Endothelial cell (in vitro differentiated cells): ENCODE data around the gene NSFL1C. TPM values are rescaled to one million over a fixed set of nuclear protein-coding genes. Genes with fewer than 3 reads are reported as not detected.

Experiments
- DNase-seq: peaks from one replicate; pipeline ENCODE4 v3.0.0; 2021; ENCODE audit warnings: low spot score
- H3K27ac Mint-ChIP-seq: one replicate; pipeline ENCODE4 v1.8.0; 2021; ENCODE audit warnings: mixed read lengths, inconsistent platforms; ENCODE audit not compliant: unreplicated experiment
- H3K27me3 Mint-ChIP-seq: one replicate; pipeline ENCODE4 v1.8.0; 2021; ENCODE audit warnings: mild to moderate bottlenecking, moderate library complexity, mixed read lengths, inconsistent platforms; ENCODE audit not compliant: unreplicated experiment
- H3K36me3 Mint-ChIP-seq: one replicate; pipeline ENCODE4 v1.8.0; 2021; ENCODE audit warnings: mild to moderate bottlenecking, low read depth, mixed read lengths, inconsistent platforms; ENCODE audit not compliant: unreplicated experiment
- H3K4me1 Mint-ChIP-seq: one replicate; pipeline ENCODE4 v1.8.0; 2021; ENCODE audit warnings: mild to moderate bottlenecking, mixed read lengths, inconsistent platforms; ENCODE audit not compliant: unreplicated experiment
- H3K4me3 Mint-ChIP-seq: one replicate; pipeline ENCODE4 v1.8.0; 2021; ENCODE audit warnings: mild to moderate bottlenecking, mixed read lengths, inconsistent platforms; ENCODE audit not compliant: unreplicated experiment
- H3K9me3 Mint-ChIP-seq: one replicate; pipeline ENCODE4 v1.8.0; 2021; ENCODE audit warnings: mixed read lengths, inconsistent platforms; ENCODE audit not compliant: unreplicated experiment
- total RNA-seq: library from RNA; stranded (reverse); fragmentation: NEBNext Ultra II Directional; extraction: Animal tissue kit (Norgen Biotek cat#: 25700); gene quantifications from one replicate; pipeline ENCODE4 v1.2.1, GENCODE V29; 2021; ENCODE audit not compliant: unreplicated experiment
- TF ChIP-seq, protein P1 (sequence below): fragments of 200-600 bp; sonication (generic); IDR thresholded peaks from one replicate; pipeline ENCODE4 v1.5.0; 2021; ENCODE audit warnings: antibody characterized with exemption; ENCODE audit not compliant: unreplicated experiment

The NSFL1C gene
- total RNA-seq, 1 donor from 2014 or later: 104 TPM

DNA sequence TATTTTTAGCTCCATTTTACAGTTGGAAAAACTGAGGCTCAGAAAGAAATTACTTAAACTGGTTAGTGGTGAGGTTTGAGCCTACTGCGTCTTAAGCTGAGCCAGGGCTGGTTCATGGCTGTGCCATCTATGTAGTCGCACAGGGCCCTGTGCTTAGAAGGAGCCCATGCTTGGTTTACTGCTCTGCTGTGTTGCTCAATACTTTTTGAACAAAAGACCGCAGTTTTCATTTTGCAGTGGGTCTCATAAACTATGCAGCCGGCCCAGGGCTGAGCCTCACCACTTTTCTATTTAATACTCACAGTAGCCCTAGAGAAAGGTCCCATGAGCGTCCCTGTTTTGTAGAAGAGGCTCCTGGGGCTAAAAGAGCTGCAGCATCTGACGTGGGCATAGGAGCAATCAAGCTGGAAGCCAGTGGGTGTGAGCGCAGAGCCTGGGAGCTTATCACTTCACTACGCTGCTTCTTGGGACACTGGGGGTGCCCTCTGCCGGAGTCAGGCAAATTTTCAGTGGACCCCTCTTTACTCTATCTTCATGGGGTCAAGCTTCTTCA lies 24.1 kb upstream of the NSFL1C start:
- H3K27ac Mint-ChIP-seq: peak overlapping the region; percentile 98
- no peak for DNase-seq
- peaks cover 11% of the 10 kb centered on the region for H3K36me3 Mint-ChIP-seq
- H3K9me3 Mint-ChIP-seq: no peaks in the 10 kb centered on the region
- TF ChIP-seq, protein P1, sequence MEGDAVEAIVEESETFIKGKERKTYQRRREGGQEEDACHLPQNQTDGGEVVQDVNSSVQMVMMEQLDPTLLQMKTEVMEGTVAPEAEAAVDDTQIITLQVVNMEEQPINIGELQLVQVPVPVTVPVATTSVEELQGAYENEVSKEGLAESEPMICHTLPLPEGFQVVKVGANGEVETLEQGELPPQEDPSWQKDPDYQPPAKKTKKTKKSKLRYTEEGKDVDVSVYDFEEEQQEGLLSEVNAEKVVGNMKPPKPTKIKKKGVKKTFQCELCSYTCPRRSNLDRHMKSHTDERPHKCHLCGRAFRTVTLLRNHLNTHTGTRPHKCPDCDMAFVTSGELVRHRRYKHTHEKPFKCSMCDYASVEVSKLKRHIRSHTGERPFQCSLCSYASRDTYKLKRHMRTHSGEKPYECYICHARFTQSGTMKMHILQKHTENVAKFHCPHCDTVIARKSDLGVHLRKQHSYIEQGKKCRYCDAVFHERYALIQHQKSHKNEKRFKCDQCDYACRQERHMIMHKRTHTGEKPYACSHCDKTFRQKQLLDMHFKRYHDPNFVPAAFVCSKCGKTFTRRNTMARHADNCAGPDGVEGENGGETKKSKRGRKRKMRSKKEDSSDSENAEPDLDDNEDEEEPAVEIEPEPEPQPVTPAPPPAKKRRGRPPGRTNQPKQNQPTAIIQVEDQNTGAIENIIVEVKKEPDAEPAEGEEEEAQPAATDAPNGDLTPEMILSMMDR: no peak
- H3K4me3 Mint-ChIP-seq: peak overlapping the region; percentile 85
- no peaks in the 10 kb centered on the region for H3K27me3 Mint-ChIP-seq
- peaks cover 50% of the 10 kb centered on the region for H3K4me1 Mint-ChIP-seq

DNA sequence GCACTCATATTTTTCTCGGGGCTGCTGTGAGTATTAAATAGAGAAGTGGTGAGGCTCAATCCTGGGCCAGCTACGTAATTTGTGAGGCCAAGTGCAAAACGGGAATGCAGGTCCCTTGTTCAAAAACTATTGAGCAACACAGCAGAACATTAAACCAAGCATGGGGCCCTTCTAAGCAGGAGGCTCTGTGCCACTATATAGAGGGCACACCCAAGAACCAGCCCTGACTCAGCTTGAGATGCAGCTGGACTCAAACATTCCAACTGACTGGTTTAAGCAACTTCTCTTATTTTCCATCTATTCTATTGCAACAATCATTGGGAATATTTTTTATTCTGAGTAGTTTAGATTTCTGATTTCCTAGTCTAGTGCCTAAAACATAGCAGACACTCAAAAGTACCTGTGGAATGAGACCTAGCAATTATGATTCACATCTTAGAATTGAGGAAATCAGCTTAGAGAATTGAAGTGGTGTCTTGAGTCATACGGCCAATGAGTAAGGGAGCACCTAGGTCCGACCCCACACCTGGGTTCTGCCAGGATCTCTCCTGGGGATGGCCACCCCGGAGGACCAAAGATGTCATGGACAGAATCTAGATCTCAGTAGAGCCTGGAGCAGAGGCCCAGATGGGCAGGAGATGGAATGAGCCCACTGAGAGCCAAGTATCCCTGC lies 23.3 kb upstream of the NSFL1C start:
- Mint-ChIP-seq H3K4me1 (peaks cover 57% of the 10 kb centered on the region), H3K27me3 (peaks cover 2% of the 10 kb centered on the region), H3K4me3 (peak overlapping the region; percentile 85), H3K36me3 (peaks cover 11% of the 10 kb centered on the region), H3K27ac (peak overlapping the region; percentile 36), H3K9me3 (no peaks in the 10 kb centered on the region)
- DNase-seq: no peak
- TF ChIP-seq, protein P1: no peak

DNA sequence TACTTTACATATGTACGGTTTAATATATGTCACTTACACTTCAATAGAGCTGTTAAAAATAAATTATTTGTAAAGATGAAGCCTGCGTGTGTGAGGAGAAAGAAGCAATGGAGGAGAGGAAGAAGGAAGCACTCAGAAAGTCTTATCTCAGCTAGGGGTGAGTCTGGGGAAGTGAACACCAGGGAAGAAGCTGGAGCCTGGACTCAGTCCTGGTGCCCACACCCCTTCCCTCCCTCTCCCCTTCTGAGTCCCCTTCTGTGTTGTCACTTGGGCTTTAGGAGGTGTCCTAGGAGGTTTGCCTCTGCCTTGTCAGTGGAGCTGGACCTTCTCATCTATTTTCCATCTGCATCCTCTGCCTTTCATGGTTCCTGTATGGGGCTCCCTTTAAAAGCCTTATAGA lies 22.7 kb upstream of the NSFL1C start:
- TF ChIP-seq, protein P1: no peak
- peaks cover 62% of the 10 kb centered on the region for H3K4me1 Mint-ChIP-seq
- H3K27me3 Mint-ChIP-seq: peaks cover 2% of the 10 kb centered on the region
- DNase-seq: no peak
- H3K36me3 Mint-ChIP-seq: peaks cover 11% of the 10 kb centered on the region
- no peaks in the 10 kb centered on the region for H3K9me3 Mint-ChIP-seq
- no peak overlapping the region for H3K27ac Mint-ChIP-seq
- H3K4me3 Mint-ChIP-seq: peak overlapping the region; percentile 85

DNA sequence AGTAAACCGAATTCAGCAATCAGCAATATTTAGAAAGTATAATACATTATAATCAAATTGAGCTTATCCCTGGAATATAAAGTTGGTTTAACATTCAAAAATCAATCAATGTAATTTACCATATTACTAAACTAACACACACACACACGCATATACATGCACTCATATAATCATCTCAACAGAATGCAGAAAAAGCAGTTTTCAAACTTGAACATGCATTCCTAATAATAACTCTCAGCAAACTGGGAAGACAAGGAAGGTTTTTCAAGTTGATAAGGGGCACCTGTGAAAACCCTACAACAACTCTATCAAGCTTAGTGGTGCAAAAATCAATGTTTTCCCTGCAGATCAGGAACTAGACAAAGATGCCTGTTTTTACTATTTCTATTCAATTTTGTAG lies 19.9 kb upstream of the NSFL1C start:
- no peaks in the 10 kb centered on the region for H3K9me3 Mint-ChIP-seq
- peaks cover 23% of the 10 kb centered on the region for H3K36me3 Mint-ChIP-seq
- no peak overlapping the region for H3K27ac Mint-ChIP-seq
- H3K4me3 Mint-ChIP-seq: peak overlapping the region; percentile 20
- no peak for DNase-seq
- H3K4me1 Mint-ChIP-seq: peaks cover 51% of the 10 kb centered on the region
- TF ChIP-seq, protein P1: no peak
- H3K27me3 Mint-ChIP-seq: peaks cover 2% of the 10 kb centered on the region

DNA sequence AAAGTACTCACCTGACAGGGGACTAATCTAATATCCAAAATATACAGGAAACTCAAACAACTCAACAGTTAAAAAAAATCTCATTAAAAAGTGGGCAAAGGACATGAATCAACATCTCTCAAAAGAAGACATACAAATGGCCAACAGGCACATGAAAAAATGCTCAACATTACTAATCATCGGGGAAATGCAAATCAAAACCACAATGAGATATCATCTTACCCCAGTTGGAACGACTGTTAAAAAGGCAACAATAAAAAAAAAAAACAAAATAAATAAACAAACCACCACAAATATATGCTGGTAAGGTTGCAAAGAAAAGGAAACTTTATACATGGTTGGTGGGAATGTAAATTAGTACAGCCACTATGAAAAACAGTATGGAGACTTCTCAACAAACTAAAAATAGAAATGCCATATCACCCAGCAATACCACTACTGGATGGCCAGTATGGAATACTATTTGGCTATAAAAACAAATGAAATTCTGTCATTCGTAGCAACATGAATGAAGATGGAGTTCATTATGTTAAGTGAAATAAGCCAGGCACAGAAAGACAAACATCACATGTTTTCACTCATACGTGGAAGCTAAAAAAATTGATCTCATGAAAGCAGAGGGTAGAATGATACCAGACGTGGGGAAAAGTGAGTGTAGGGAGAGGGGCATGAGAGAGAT lies 17.9 kb upstream of the NSFL1C start:
- Mint-ChIP-seq H3K27ac (no peak overlapping the region), H3K4me3 (no peak overlapping the region), H3K36me3 (peaks cover 35% of the 10 kb centered on the region), H3K9me3 (no peaks in the 10 kb centered on the region), H3K27me3 (peaks cover 2% of the 10 kb centered on the region), H3K4me1 (peaks cover 56% of the 10 kb centered on the region)
- DNase-seq: no peak
- TF ChIP-seq, protein P1: no peak
